Nephron (organoid): ENCODE measurements around the gene TSC1.

Source experiments
- H3K27ac Mint-ChIP-seq, 3 experiments: 2 replicates each; pipeline ENCODE4 v1.8.0; 2020; ENCODE audit warnings: mixed read lengths in 3 of 3, mild to moderate bottlenecking in 2 of 3, moderate library complexity in 1 of 3
- H3K27me3 Mint-ChIP-seq: 2 replicates; pipeline ENCODE4 v1.8.0; 2021; ENCODE audit warnings: low read depth, mild to moderate bottlenecking, moderate library complexity, mixed read lengths
- H3K36me3 Mint-ChIP-seq: 2 replicates; pipeline ENCODE4 v1.8.0; 2020; ENCODE audit warnings: low read depth, mixed read lengths
- H3K4me1 Mint-ChIP-seq: 2 replicates; pipeline ENCODE4 v1.8.0; 2020; ENCODE audit warnings: mixed read lengths
- H3K4me3 Mint-ChIP-seq, 3 experiments: 2 replicates each; pipeline ENCODE4 v1.8.0; 2020; ENCODE audit warnings: mild to moderate bottlenecking in 3 of 3, mixed read lengths in 3 of 3, moderate library complexity in 2 of 3
- H3K9me3 Mint-ChIP-seq: 2 replicates; pipeline ENCODE4 v1.8.0; 2020; ENCODE audit warnings: mixed read lengths
- TF ChIP-seq, protein P1 (sequence below), 3 experiments: fragments of 200-600 bp; sonication (generic); IDR thresholded peaks; one replicate each; pipeline ENCODE4 v1.5.0; 2021; ENCODE audit warnings: antibody characterized with exemption in 3 of 3; ENCODE audit not compliant: unreplicated experiment in 3 of 3

TSC1 gene

DNA sequence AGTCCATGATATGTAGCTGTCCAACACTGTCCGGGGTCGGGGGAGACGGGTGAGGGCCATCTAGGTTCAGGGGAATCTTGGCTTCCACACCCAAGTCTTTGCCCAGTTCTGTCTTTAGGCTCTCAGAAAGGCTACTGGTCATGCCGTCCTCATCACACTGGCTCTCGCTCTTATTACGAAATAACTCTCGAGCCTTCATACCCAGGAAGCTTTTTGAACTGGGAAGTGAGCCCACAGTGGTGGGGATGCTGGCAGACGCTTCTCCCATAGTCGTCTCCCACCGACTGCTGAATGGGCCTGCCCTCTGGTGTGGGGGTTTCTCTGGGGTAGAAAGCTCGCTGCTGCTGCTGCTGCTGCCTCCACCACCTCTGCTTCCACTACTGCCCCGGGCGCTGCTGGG, 48.2 kb downstream of the TSC1 start:
- Mint-ChIP-seq H3K4me1 (no peaks in the 10 kb centered on the region), H3K4me3 (no peak overlapping the region), H3K36me3 (peaks cover 69% of the 10 kb centered on the region), H3K27ac (no peak overlapping the region), H3K27me3 (no peaks in the 10 kb centered on the region), H3K9me3 (no peaks in the 10 kb centered on the region)
- TF ChIP-seq, protein P1, sequence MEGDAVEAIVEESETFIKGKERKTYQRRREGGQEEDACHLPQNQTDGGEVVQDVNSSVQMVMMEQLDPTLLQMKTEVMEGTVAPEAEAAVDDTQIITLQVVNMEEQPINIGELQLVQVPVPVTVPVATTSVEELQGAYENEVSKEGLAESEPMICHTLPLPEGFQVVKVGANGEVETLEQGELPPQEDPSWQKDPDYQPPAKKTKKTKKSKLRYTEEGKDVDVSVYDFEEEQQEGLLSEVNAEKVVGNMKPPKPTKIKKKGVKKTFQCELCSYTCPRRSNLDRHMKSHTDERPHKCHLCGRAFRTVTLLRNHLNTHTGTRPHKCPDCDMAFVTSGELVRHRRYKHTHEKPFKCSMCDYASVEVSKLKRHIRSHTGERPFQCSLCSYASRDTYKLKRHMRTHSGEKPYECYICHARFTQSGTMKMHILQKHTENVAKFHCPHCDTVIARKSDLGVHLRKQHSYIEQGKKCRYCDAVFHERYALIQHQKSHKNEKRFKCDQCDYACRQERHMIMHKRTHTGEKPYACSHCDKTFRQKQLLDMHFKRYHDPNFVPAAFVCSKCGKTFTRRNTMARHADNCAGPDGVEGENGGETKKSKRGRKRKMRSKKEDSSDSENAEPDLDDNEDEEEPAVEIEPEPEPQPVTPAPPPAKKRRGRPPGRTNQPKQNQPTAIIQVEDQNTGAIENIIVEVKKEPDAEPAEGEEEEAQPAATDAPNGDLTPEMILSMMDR (IDR thresholded peaks at IDR 0.05; ENCODE audit: unreplicated experiment in 3 of 3): no peak

DNA sequence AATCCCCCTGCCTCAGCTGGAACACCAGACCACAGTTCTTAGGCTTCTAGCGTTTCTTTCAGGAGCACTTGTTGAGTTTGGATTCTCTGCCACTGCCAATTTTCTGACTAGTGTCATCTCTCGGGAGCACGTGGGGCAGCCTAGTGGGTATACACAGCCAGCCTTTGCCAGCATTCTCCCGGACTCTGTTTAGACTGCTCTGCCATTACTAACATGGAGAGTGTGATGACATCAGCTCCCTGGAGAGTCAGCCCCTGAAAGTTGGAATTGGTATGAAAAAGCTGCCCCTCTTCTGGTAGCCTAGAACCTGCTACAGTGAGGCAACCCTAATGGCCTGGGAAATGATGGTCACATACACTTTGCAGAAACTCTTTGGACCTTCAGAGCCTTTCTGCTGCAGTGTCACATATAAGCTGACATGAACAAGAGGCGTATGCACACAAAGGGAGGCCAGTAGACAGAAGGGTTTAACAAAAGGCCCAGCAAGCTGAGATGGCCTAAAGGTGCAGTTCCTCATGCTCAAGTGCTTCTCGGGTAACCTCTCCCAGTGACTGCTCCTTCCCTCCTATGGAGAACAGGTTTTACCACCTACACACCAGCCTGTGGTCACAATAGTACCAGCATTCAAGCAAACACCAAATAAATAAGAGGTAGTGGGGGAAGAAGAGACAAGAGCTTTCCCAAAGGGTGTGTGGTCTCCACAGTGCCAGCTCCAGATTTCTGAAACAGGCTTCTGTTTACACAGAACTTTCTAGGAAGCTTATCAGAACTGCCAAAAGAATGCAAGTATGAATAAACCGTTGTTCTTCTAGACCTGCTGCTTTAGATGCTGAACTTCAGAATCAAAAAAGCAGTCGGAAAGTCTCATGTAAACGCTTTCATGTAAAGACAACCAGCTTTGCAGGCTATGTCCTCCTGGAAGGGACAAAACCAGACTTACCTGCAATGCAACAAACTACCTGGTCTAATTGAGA, 49.3 kb downstream of the TSC1 start:
- Mint-ChIP-seq H3K9me3 (no peaks in the 10 kb centered on the region), H3K36me3 (peaks cover 58% of the 10 kb centered on the region), H3K27me3 (no peaks in the 10 kb centered on the region), H3K4me3 (no peak overlapping the region), H3K4me1 (no peaks in the 10 kb centered on the region), H3K27ac (no peak overlapping the region)
- TF ChIP-seq, protein P1 (IDR thresholded peaks at IDR 0.05; ENCODE audit: unreplicated experiment in 3 of 3): no peak

DNA sequence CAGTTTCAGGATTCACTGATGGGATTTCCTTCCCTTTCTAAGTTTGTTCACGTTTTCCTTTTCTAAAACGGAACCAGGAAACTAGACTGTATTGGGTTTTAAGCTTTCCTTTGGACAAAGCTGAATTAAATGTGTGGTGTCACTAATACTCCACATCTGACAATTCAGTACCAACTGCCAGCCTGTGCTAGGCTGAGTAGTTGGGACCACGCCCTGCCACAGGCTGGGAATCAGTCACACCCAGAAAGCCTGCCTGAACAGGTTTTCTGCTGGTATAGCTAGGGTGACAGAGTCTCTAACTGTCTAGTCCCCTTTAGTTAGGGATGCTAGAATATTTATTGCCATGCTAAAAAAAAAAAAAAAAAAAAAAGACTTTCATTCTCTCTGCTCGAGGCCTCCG, 50.1 kb downstream of the TSC1 start:
- TF ChIP-seq, protein P1 (IDR thresholded peaks at IDR 0.05; ENCODE audit: unreplicated experiment in 3 of 3): no peak
- Mint-ChIP-seq H3K4me3 (no peak overlapping the region), H3K9me3 (no peaks in the 10 kb centered on the region), H3K36me3 (peaks cover 53% of the 10 kb centered on the region), H3K27me3 (no peaks in the 10 kb centered on the region), H3K4me1 (no peaks in the 10 kb centered on the region), H3K27ac (no peak overlapping the region)

DNA sequence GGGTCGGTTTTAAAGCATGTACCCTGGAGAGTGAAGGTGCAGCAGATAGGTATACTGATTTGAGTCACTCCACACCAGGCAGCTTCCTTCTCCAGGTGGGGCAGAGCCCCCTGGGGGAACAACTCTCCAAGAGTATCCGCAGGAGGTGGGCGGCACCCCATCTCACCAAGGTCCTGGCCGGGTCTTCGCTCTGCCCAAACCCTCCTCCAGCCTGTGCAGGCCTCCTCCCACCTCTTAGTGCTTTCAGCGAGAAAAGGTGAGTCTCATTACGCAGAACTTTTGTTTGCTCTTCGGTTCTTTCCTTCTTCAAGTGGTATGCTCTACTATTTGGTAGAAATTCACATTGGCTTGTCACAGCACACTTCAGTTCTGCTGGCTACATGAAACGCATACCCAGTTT, 52.0 kb downstream of the TSC1 start:
- Mint-ChIP-seq H3K27ac (no peak overlapping the region), H3K4me3 (no peak overlapping the region), H3K4me1 (no peaks in the 10 kb centered on the region), H3K27me3 (no peaks in the 10 kb centered on the region), H3K36me3 (peaks cover 36% of the 10 kb centered on the region), H3K9me3 (no peaks in the 10 kb centered on the region)
- TF ChIP-seq, protein P1 (IDR thresholded peaks at IDR 0.05; ENCODE audit: unreplicated experiment in 3 of 3): no peak

DNA sequence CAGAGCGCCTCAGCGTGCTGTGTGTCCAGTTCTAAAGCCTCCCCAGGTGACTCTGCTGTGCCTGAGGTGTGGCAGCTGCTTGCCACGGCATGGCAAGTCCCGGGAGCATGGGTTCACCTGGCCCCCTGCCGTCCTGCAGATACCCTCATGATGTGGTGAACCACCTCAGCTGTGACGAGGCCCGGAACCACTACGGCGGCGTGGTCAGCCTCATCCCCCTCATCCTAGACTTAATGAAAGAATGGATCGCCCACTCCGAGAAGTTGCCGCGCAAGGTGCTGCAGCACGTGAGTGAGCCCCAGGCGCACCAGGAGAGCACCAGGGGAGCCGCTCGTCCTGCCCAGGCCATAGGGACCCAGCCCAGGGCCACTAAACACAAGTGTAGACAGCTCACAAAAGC, 56.3 kb downstream of the TSC1 start:
- H3K9me3 Mint-ChIP-seq: no peaks in the 10 kb centered on the region
- TF ChIP-seq, protein P1 (IDR thresholded peaks at IDR 0.05; ENCODE audit: unreplicated experiment in 3 of 3): no peak
- H3K36me3 Mint-ChIP-seq: peaks cover 14% of the 10 kb centered on the region
- H3K4me1 Mint-ChIP-seq: no peaks in the 10 kb centered on the region
- H3K27me3 Mint-ChIP-seq: no peaks in the 10 kb centered on the region
- no peak overlapping the region for H3K4me3 Mint-ChIP-seq
- H3K27ac Mint-ChIP-seq: no peak overlapping the region
